HG02884 (cell line): ENCODE measurements around the gene ASL.
"Not testable (repeated sequence)": the region's sequence is repeated elsewhere in the genome, so short reads cannot be mapped to it uniquely, and the experiment has no call there.

Source experiments
- ATAC-seq: cut with Tn5 transposase; IDR thresholded peaks from one replicate; pipeline ENCODE4 v1.9.1; 2021; ENCODE audit warnings: mild to moderate bottlenecking, moderate library complexity; ENCODE audit not compliant: unreplicated experiment

The ASL gene

GRCh38 chr7:66116680-66117420 is 41.2 kb downstream of the ASL start:
- not testable (repeated sequence) for ATAC-seq

GRCh38 chr7:66118603-66119002 is 43.0 kb downstream of the ASL start:
- ATAC-seq = no peak

GRCh38 chr7:66119245-66119850 is 43.7 kb downstream of the ASL start:
- ATAC-seq = no peak

- ATAC-seq = no peak
Measured at GRCh38 chr7:66123175-66123528, 47.5 kb downstream of the ASL start.

- ATAC-seq = not testable (repeated sequence)
Measured at GRCh38 chr7:66124569-66124861, 48.9 kb downstream of the ASL start.

GRCh38 chr7:66125052-66125694 is 49.6 kb downstream of the ASL start:
- ATAC-seq = no peak

- not testable (repeated sequence) for ATAC-seq
Measured at GRCh38 chr7:66125781-66126352, 50.2 kb downstream of the ASL start.

- not testable (repeated sequence) for ATAC-seq
Measured at GRCh38 chr7:66127172-66127571, 51.6 kb downstream of the ASL start.

- ATAC-seq = no peak
Measured at GRCh38 chr7:66138994-66139752, 63.6 kb downstream of the ASL start.

GRCh38 chr7:66140924-66141323 is 65.3 kb downstream of the ASL start:
- no peak for ATAC-seq

GRCh38 chr7:66142334-66142733 is 66.7 kb downstream of the ASL start:
- ATAC-seq = no peak

GRCh38 chr7:66142996-66143395 is 67.4 kb downstream of the ASL start:
- ATAC-seq = no peak
